ENCODE results near the gene FLNC.
A peak's percentile ranks its signal among the peaks of the same experiment; 100 is the strongest.

The FLNC gene

GRCh38 chr7:128845475-128845874 lies 15.3 kb downstream of the FLNC start:
- DNase-seq: no peak

GRCh38 chr7:128845987-128846386 lies 15.8 kb downstream of the FLNC start:
- DNase-seq: no peak

GRCh38 chr7:128846781-128847444 lies 16.7 kb downstream of the FLNC start:
- no peak for DNase-seq

GRCh38 chr7:128847721-128848211 lies 17.6 kb downstream of the FLNC start:
- DNase-seq: no peak

GRCh38 chr7:128848289-128849155 lies 18.3 kb downstream of the FLNC start:
- no peak for DNase-seq

GRCh38 chr7:128849156-128849515 lies 18.9 kb downstream of the FLNC start:
- no peak for DNase-seq

GRCh38 chr7:128849804-128850490 lies 19.7 kb downstream of the FLNC start:
- DNase-seq: no peak

GRCh38 chr7:128852537-128853254 lies 22.5 kb downstream of the FLNC start:
- no peak for DNase-seq

- no peak for DNase-seq
Observed at GRCh38 chr7:128853799-128854198, 23.6 kb downstream of the FLNC start.

GRCh38 chr7:128854396-128854795 lies 24.2 kb downstream of the FLNC start:
- DNase-seq: no peak

- no peak for DNase-seq
Observed at GRCh38 chr7:128855559-128855958, 25.4 kb downstream of the FLNC start.

GRCh38 chr7:128856001-128856718 lies 26.0 kb downstream of the FLNC start:
- no peak for DNase-seq

- no peak for DNase-seq
Observed at GRCh38 chr7:128858380-128859231, 28.4 kb downstream of the FLNC start.

- no peak for DNase-seq
Observed at GRCh38 chr7:128859232-128860157, 29.3 kb downstream of the FLNC start.

GRCh38 chr7:128860158-128861073 lies 30.2 kb downstream of the FLNC start:
- no peak for DNase-seq

GRCh38 chr7:128861957-128862570 lies 31.9 kb downstream of the FLNC start:
- no peak for DNase-seq

- peak; percentile 97 for DNase-seq
Observed at GRCh38 chr7:128862571-128863432, 32.6 kb downstream of the FLNC start, which contains the start of gene ATP6V1F. Gene ATP6V1F (plus strand): TSS chr7:128862856. CDS start chr7:128862905, 49 bp downstream.
